MCF 10A (cell line): ENCODE measurements around the gene C2orf81. TPM values are rescaled to one million over a fixed set of nuclear protein-coding genes. Genes with fewer than 3 reads are reported as not detected.

Source experiments
- BruUV-seq: library from RNA; stranded (reverse); fragments of 400-500 nt; replicated peaks from 2 replicates; lab custom pipeline; 2021; lab: Mats Ljungman, UMichigan
- CTCF ChIA-PET: fragments of 300-600 bp; sonication (Branson Sonifier 250); formaldehyde crosslinking; extraction: SDS; loops from one replicate; lab custom pipeline; 2021; ENCODE audit warnings: antibody characterized with exemption, inconsistent platforms; lab: Yijun Ruan, JAX
- POLR2A ChIA-PET: fragments of 300-600, 350-650 bp; sonication (Branson Sonifier 250); formaldehyde crosslinking; extraction: SDS; loops from one replicate; lab custom pipeline; 2020; ENCODE audit warnings: antibody characterized with exemption, inconsistent platforms; lab: Yijun Ruan, JAX
- DNase-seq: peaks from one replicate; pipeline ENCODE4 v3.0.0-alpha.2; 2018; ENCODE audit not compliant: unreplicated experiment
- H3K27ac Mint-ChIP-seq: one replicate; pipeline ENCODE4 v1.8.0; 2022; ENCODE audit warnings: mild to moderate bottlenecking, low read depth, mixed read lengths; ENCODE audit not compliant: unreplicated experiment
- H3K27me3 Mint-ChIP-seq: one replicate; pipeline ENCODE4 v1.8.0; 2022; ENCODE audit warnings: mixed read lengths; ENCODE audit not compliant: insufficient read depth, unreplicated experiment
- H3K36me3 Mint-ChIP-seq: one replicate; pipeline ENCODE4 v1.8.0; 2022; ENCODE audit warnings: mild to moderate bottlenecking, moderate library complexity, mixed read lengths; ENCODE audit not compliant: insufficient read depth, unreplicated experiment
- H3K4me1 Mint-ChIP-seq: one replicate; pipeline ENCODE4 v1.8.0; 2022; ENCODE audit warnings: mixed read lengths; ENCODE audit not compliant: insufficient read depth, unreplicated experiment
- H3K4me3 Mint-ChIP-seq: one replicate; pipeline ENCODE4 v1.8.0; 2022; ENCODE audit warnings: mild to moderate bottlenecking, moderate library complexity, mixed read lengths; ENCODE audit not compliant: unreplicated experiment
- H3K9me3 Mint-ChIP-seq: one replicate; pipeline ENCODE4 v1.8.0; 2022; ENCODE audit warnings: mixed read lengths; ENCODE audit not compliant: unreplicated experiment
- intact Hi-C: fragments of 100-400 bp; cut with micrococcal nuclease; formaldehyde crosslinking; loops from 2 replicates; pipeline ENCODE4 v1.14.1; 2022
- total RNA-seq: library from RNA; stranded (reverse); gene quantifications from 2 replicates; pipeline ENCODE4 v1.2.3, GENCODE V29; 2022
- TF ChIP-seq, protein P1 (sequence below): fragments of 200-600 bp; IDR thresholded peaks from one replicate; pipeline ENCODE4 v1.8.0; 2022; ENCODE audit warnings: antibody characterized with exemption, mild to moderate bottlenecking; ENCODE audit not compliant: unreplicated experiment

The C2orf81 gene
- total RNA-seq, 1 experiment from 2014 or later = 5.6 TPM

DNA sequence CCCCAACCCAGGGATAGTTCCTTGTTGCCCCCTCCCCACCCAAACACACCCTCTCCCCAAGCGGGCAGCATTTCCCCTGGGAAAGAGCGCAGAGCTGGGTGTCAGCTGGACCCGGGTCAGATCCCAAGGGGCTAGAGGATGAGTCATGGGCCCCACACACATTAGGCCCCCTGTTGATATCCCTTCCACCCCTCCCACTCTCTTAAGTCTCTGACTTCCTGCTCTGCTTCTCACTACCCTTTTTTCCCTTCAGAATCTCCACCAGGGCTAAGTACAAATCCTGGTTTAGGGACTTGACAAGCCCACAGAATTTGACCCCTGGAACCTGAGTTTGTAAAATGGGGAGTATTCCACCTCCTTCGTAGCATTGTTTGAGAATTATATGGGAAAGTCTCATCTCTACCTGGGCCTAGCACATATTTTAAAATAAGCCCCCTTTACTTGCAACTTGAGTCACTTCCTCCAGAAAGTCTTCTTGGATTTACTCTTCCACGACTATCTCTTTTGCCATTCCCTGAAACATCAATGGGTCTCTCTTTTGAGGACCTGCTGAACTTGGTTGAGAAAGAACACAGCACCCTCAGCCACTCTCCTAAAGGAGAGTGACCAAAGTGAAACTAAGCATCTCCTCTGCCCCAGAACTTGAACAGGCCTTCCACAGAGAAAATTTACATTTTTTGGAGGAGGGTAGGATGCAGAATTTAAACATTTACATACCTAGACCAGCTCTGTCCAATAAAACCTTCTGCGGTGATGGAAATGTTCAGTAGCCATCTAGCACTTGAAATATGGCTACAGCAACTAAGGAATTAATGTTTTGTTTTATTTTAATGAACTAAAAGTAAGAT, 15.7 kb upstream of the C2orf81 start:
- Mint-ChIP-seq H3K36me3 (peaks cover 29% of the 10 kb centered on the region), H3K27ac (no peak overlapping the region), H3K9me3 (no peaks in the 10 kb centered on the region), H3K4me3 (no peak overlapping the region), H3K4me1 (peaks cover 15% of the 10 kb centered on the region), H3K27me3 (no peaks in the 10 kb centered on the region)
- TF ChIP-seq, protein P1, sequence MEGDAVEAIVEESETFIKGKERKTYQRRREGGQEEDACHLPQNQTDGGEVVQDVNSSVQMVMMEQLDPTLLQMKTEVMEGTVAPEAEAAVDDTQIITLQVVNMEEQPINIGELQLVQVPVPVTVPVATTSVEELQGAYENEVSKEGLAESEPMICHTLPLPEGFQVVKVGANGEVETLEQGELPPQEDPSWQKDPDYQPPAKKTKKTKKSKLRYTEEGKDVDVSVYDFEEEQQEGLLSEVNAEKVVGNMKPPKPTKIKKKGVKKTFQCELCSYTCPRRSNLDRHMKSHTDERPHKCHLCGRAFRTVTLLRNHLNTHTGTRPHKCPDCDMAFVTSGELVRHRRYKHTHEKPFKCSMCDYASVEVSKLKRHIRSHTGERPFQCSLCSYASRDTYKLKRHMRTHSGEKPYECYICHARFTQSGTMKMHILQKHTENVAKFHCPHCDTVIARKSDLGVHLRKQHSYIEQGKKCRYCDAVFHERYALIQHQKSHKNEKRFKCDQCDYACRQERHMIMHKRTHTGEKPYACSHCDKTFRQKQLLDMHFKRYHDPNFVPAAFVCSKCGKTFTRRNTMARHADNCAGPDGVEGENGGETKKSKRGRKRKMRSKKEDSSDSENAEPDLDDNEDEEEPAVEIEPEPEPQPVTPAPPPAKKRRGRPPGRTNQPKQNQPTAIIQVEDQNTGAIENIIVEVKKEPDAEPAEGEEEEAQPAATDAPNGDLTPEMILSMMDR = no peak
- ChIA-PET CTCF (interaction anchor here (0.6 kb wide), 2 partner anchors 50 to 748 kb away, joined by 3 to 7 read pairs; no protein-coding TSS in a partner anchor), POLR2A (interaction anchor here (4.8 kb wide), 1 partner anchor 11 kb away, joined by 38 read pairs; no protein-coding TSS in a partner anchor)
- no peak for DNase-seq
- intact Hi-C loops = no loop called here
- BruUV-seq = no TSS peak

DNA sequence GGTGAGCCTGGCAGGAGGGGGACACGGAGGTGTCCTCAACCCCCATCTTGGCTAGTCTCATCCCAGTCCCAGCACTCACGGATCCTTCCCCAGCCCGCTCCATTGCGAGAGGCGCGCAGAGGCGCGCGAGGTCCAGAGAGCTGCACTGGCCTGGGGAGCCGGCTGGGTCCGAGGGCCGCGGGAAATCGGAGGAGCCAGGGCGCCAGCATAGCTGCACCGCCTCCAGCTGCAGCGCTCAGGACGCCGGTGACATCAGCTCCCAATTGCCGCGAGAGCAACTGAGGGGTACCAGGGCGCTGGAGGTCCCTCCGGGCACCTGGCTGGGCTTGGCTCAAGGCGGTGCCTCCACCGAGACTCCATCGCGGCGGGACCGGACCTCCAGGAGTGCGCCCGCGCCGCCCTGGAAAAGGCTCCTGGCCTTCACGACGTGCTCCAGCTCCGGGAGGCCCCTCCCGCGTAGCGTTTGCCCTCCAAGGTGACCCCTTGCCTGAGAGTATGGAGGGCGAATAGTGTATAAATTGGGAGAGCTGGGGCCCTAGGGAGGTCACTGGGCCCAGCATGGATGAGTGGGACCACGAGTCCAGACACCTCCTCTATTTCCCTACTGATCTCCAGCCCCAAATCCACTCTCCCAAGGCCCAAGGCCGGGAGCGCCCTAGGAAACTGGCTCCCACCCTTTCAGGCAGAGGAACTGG, 14.8 kb upstream of the C2orf81 start:
- Mint-ChIP-seq H3K27me3 (no peaks in the 10 kb centered on the region), H3K9me3 (no peaks in the 10 kb centered on the region), H3K27ac (no peak overlapping the region), H3K36me3 (peaks cover 36% of the 10 kb centered on the region), H3K4me1 (peaks cover 15% of the 10 kb centered on the region), H3K4me3 (no peak overlapping the region)
- no TSS peak for BruUV-seq
- intact Hi-C loops = no loop called here
- CTCF ChIA-PET = interaction anchor here (0.5 to 1.3 kb wide), 5 partner anchors 16 to 748 kb away, joined by 3 to 7 read pairs (median 4); no protein-coding TSS in a partner anchor
- POLR2A ChIA-PET = interaction anchor here (0.6 kb wide), 1 partner anchor 124 kb away, joined by 3 read pairs; no protein-coding TSS in a partner anchor
- TF ChIP-seq, protein P1 = no peak
- DNase-seq = no peak

DNA sequence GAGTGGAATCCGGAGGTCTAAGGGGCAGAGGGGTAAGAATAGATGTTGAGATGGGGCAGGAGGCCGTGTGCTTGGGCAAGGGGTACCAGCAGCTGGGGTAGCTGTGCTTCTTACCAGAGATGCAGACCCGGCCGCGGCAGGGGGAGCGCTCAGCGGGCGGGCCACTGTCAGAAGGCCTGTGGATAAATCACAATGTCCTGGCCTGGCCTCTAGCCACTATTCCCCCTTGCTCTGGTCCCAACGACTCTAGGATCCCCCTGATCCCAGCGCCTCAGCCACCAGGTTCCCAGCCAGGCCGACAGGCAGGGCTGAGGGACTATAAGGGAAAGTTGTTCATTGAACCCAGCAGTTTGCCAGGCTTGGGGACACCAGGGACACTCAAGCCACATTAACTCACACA, 9.1 kb upstream of the C2orf81 start:
- POLR2A ChIA-PET = interaction anchor here (0.9 to 2.1 kb wide), 2 partner anchors 8 to 10 kb away, joined by 4 to 8 read pairs; partner anchors contain the start of gene WDR54
- CTCF ChIA-PET = interaction anchor here (1.0 kb wide), 2 partner anchors 10 to 96 kb away, joined by 3 read pairs; no protein-coding TSS in a partner anchor
- TF ChIP-seq, protein P1 = no peak
- intact Hi-C loops = no loop called here
- Mint-ChIP-seq H3K4me1 (peaks cover 4% of the 10 kb centered on the region), H3K9me3 (no peaks in the 10 kb centered on the region), H3K4me3 (no peak overlapping the region), H3K27me3 (no peaks in the 10 kb centered on the region), H3K36me3 (peaks cover 69% of the 10 kb centered on the region), H3K27ac (no peak overlapping the region)
- DNase-seq = no peak
- BruUV-seq = no TSS peak
